ENCODE results near the gene ART3.
A peak's percentile ranks its signal among the peaks of the same experiment; 100 is the strongest.

Gene ART3

GRCh38 chr4:76074993-76075600 is 588 bp downstream of the ART3 start:
- DNase-seq = no peak

GRCh38 chr4:76078033-76078613 is 3.6 kb downstream of the ART3 start:
- DNase-seq = no peak

- no peak for DNase-seq
Measured at GRCh38 chr4:76083386-76083988, 9.0 kb downstream of the ART3 start.

- no peak for DNase-seq
Measured at GRCh38 chr4:76084542-76084941, 10.0 kb downstream of the ART3 start.

- peak; percentile 75 for DNase-seq
Measured at GRCh38 chr4:76087007-76087769, 12.7 kb downstream of the ART3 start.

GRCh38 chr4:76088719-76089118 is 14.2 kb downstream of the ART3 start:
- DNase-seq = no peak

- DNase-seq = peak; percentile 99
Measured at GRCh38 chr4:76090241-76090691, 15.8 kb downstream of the ART3 start.

- DNase-seq = no peak
Measured at GRCh38 chr4:76091052-76091451, 16.5 kb downstream of the ART3 start.

- DNase-seq = no peak
Measured at GRCh38 chr4:76095568-76095967, 21.1 kb downstream of the ART3 start.

GRCh38 chr4:76096076-76096475 is 21.6 kb downstream of the ART3 start:
- no peak for DNase-seq

GRCh38 chr4:76105652-76106051 is 31.1 kb downstream of the ART3 start:
- DNase-seq = no peak

GRCh38 chr4:76106442-76106841 is 31.9 kb downstream of the ART3 start:
- DNase-seq = no peak

GRCh38 chr4:76108467-76109181 is 34.1 kb downstream of the ART3 start:
- peak; percentile 91 for DNase-seq

GRCh38 chr4:76116821-76117220 is 42.3 kb downstream of the ART3 start:
- DNase-seq = no peak

- no peak for DNase-seq
Measured at GRCh38 chr4:76117536-76117935, 43.0 kb downstream of the ART3 start.

GRCh38 chr4:76120199-76120598 is 45.7 kb downstream of the ART3 start:
- DNase-seq = no peak

GRCh38 chr4:76125816-76126215 is 51.3 kb downstream of the ART3 start:
- DNase-seq = no peak

- no peak for DNase-seq
Measured at GRCh38 chr4:76127754-76128153, 53.2 kb downstream of the ART3 start.

- DNase-seq = no peak
Measured at GRCh38 chr4:76141241-76141640, 66.7 kb downstream of the ART3 start.

- DNase-seq = no peak
Measured at GRCh38 chr4:76144546-76144945, 70.0 kb downstream of the ART3 start.

GRCh38 chr4:76147454-76148141 is 73.1 kb downstream of the ART3 start:
- peak; percentile 46 for DNase-seq

- DNase-seq = peak; percentile 92
Measured at GRCh38 chr4:76148142-76148865, 73.8 kb downstream of the ART3 start, which contains the start of gene NUP54. TSS of gene NUP54 (minus strand) at chr4:76148397. CDS start at chr4:76148374, 23 bp downstream.
